HG03196 (cell line): ENCODE measurements around the gene MLXIPL.
"Not testable (repeated sequence)": the region's sequence is repeated elsewhere in the genome, so short reads cannot be mapped to it uniquely, and the experiment has no call there.

Source experiments
- ATAC-seq: cut with Tn5 transposase; IDR thresholded peaks from one replicate; pipeline ENCODE4 v1.9.1; 2021; ENCODE audit not compliant: unreplicated experiment

Gene MLXIPL

GRCh38 chr7:73645643-73646174 lies 21.4 kb upstream of the MLXIPL start:
- no peak for ATAC-seq

DNA sequence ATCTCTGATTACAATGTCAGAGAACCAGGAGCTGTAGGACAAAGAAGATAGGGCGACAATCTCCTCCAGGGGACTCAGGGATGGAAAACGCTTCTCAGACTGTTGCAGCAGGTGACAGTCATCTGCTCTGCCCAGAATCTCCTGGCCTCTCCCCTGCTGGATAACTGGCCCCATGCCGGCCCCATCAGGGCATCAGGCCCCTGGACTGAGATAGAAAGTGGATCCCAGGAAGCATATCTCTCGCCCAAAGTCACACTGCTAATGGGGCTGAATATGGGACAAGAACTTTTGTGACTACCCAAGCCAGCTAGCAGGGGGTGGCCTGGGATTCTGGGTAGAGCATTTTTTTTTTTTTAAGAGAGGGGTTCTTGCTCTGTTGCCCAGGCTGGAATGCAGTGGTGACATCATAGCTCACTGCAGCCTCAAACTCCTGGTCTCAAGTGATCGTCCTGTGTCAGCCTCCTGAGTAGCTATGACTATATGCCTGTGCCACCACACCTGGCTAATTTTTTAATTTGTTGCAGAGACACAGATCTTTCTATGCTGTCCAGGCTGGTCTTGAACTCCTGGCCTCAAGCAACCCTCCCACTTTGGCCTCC lies 20.5 kb upstream of the MLXIPL start:
- ATAC-seq, result no peak

- no peak for ATAC-seq
Measured at GRCh38 chr7:73642834-73643233, 18.5 kb upstream of the MLXIPL start.

DNA sequence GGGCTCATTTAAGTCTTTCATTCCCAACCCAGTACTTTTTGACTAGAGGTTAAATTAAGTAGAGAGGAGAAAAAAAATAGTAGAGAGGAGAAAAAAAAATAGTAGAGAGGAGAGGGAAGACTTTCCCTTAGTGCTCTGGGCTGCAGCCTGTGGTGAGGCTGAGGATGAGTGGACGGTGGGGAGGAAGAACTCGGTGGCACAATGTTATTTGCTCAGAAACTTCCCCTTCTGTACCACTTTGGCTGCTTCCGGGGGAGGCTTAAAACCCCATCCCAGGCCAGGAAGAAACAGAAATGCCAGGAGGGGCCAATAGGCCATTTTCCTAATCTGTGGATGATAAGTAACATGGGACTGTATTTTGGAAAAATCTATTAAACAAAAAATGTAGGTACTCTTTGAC lies 14.6 kb upstream of the MLXIPL start:
- ATAC-seq, result no peak

- no peak for ATAC-seq
Measured at GRCh38 chr7:73635428-73636200, 11.3 kb upstream of the MLXIPL start.

DNA sequence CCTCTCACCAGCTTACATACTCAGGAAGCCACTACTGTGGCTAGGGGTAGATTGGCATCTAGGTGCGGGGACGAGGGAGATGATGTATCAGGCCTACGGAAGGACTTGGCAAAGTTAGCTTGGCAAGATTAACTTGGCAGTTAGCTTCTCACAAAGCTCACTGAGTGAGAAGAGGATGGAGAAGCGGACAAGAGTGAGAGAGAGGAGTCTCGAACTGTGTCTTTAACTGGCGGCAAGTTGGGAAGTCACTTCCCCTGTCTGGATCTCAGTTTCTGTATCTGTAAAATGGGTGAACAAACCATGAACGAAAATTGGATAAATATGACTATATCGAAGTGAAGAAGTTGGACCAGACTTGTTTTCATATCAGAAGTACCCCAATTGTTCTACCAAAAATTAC lies 9.5 kb upstream of the MLXIPL start:
- ATAC-seq, result no peak

GRCh38 chr7:73633323-73633722 lies 9.0 kb upstream of the MLXIPL start:
- no peak for ATAC-seq

- no peak for ATAC-seq
Measured at GRCh38 chr7:73631558-73631957, 7.2 kb upstream of the MLXIPL start.

DNA sequence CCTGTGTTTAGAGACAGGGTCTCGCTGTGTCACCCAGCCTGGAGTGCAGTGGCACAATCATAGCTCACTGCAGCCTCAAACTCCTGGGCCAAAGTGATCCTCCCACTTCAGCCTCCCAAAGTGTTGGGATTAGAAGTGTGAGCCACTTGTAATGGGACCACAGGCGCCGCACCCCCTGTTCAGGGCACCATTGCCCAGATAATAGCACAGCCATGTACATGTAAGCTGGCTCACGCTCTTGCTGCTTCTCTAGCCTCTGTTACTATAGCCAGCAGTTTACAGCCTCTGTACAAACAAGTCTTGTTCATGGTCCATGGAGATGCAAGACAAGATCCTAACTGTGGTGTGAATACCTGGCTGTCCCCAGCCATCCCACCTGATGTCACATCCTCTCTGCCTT lies 4.2 kb upstream of the MLXIPL start:
- ATAC-seq, result no peak

GRCh38 chr7:73626814-73627213 lies 2.5 kb upstream of the MLXIPL start:
- ATAC-seq, result no peak

DNA sequence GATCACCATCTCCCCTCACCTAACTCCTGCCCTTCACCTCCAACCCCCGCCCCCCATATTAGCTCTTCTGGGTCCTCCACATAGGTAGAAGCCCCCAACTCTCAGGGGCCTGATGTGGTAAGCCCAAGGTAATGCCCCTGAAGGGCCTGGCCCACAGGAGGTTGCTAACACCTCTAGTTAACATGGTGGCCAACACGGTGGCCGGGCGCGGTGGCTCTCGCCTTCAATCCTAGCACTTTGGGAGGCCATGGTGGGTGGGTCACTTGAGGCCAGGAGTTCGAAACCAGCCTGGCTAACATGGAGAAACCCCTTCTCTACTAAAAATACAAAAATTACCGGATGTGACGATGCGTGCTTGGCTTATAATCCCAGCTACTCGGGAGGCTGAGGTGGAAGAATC lies 954 bp upstream of the MLXIPL start:
- ATAC-seq, result no peak

GRCh38 chr7:73624669-73625001 lies 313 bp upstream of the MLXIPL start:
- no peak for ATAC-seq

- no peak for ATAC-seq
Measured at GRCh38 chr7:73622909-73623797, 1.2 kb downstream of the MLXIPL start.

DNA sequence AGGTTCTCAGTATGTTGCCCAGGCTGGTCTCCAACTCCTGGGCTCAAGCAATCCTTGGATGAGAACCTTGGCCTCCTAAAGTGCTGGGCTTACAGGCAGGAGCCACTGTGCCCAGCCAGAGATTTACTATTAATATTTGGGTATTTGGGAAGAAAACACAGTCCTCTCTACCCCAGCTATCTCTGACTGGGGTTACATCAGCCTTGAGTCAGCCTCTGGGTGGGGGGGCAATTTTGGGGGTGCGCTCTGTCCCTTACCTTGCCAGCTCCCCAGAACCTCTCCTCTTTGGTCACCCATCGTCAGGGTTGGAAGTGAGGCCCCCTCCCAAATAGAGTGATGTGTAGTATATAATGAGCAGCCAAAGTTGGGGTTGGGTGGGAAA lies 1.8 kb downstream of the MLXIPL start:
- no peak for ATAC-seq

- ATAC-seq, result no peak
Measured at GRCh38 chr7:73621168-73622063, 2.9 kb downstream of the MLXIPL start.

DNA sequence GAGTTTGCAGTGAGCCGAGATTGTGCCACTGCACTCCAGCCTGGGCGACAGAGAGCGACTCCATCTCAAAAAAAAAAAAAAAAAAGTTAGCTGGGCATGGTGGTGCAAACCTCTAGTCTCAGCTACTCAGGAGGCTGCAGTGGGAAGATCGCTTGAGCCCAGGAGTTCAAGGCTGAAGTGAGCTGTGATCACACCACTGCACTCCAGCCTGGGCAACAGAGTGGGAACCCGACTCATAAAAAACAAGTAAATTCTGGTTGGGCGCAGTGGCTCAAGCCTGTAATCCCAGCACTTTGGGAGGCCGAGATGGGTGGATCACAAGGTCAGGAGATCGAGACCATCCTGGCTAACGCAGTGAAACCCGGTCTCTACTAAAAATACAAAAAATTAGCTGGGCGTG lies 4.9 kb downstream of the MLXIPL start:
- ATAC-seq, result not testable (repeated sequence)

DNA sequence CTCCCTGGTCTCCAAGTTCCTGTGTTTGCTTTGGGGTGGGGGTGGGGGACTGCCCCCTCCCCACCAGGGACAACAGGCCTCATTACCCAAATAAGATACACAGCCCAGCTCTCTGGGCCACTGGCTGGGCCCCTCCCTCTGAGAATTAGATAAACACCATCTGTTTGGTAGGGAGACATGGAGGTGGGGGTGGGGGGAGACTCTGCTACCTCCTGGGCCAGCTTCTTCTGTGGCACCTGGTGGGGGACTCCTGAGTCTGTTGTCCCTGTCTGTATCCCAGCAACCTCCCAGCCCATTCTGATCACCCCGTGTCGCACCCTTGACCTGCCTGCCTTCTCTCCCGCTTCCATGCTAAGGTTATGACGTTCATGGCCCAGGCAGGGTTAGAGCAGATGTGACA lies 5.8 kb downstream of the MLXIPL start:
- ATAC-seq, result no peak

- ATAC-seq, result not testable (repeated sequence)
Measured at GRCh38 chr7:73617520-73617919, 6.8 kb downstream of the MLXIPL start.

GRCh38 chr7:73615886-73616285 lies 8.4 kb downstream of the MLXIPL start:
- no peak for ATAC-seq

DNA sequence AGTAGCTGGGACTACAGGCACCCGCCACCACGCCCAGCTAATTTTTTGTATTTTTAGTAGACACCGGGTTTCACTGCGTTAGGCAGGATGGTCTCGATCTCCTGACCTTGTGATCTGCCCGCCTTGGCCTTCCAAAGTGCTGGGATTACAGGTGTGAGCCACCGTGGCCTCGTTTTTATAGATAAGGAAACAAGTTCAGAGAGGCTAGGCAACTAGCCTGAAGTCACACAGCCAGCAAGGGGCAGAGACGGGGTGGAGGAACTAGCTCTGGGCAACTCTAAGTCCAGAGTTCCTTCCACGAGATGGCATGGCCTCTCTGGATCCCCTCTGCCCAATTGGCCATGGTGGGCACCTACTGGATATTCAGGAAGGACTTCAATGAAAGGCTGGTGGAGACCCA lies 9.4 kb downstream of the MLXIPL start:
- not testable (repeated sequence) for ATAC-seq
